Measurements from ENCODE around the gene STXBP5L. TPM values are rescaled to one million over a fixed set of nuclear protein-coding genes. Genes with fewer than 3 reads are reported as not detected.
"Not testable (repeated sequence)": the region's sequence is repeated elsewhere in the genome, so short reads cannot be mapped to it uniquely, and the experiment has no call there.

Gene STXBP5L
- total and polyA plus RNA-seq, 2 of the 4 experiments (the other 2 are of a cell fraction): not detected

DNA sequence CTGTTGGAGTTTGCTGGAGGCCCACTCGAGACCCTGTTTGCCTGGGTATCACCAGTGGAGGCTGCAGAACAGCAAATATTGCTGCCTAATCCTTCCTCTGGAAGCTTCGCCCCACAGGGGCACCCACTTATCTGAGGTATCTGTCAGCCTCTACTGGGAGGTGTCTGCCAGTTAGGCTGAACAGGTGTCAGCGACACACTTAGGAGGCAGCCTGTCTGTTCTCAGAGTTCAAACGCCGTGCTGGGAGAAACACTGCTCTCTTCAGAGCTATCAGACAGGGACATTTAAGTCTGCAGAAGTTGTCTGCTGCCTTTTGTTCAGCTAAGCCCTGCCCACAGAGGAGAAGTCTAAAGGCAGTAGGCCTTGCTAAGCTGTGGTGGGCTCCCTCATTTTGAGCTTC, 448.0 kb downstream of the STXBP5L start:
- H3K36me3 ChIP-seq (ENCODE audit: control insufficient read depth, insufficient read depth, low read length); ATAC-seq (ENCODE audit: low read depth); H3K4ac ChIP-seq (ENCODE audit: low read depth, low read length); DNase-seq; H4K8ac ChIP-seq (ENCODE audit: low read depth in 2 of 2, low read length in 2 of 2); H3K4me2 ChIP-seq (ENCODE audit: low read depth, low read length); H2AK9ac ChIP-seq (replicated peaks; ENCODE audit: low read depth, low read length, poor library complexity); H3K23ac ChIP-seq (ENCODE audit: low read depth, low read length); H3K56ac ChIP-seq (ENCODE audit: extremely low read depth, insufficient read depth, low read length); dilution Hi-C loops (cut with HindIII; ENCODE audit: low sequenced_read_pairs, unreplicated experiment); H3K79me1 ChIP-seq (ENCODE audit: low read depth in 1 of 2, low read length in 2 of 2); H3K9me3 ChIP-seq (ENCODE audit: control insufficient read depth, insufficient read depth, low read length); H2AK5ac ChIP-seq (ENCODE audit: low read depth, low read length); intact Hi-C loops (cut with micrococcal nuclease); H2BK20ac ChIP-seq (ENCODE audit: low read depth, low read length); H4K5ac ChIP-seq (ENCODE audit: low read depth, low read length); H2BK5ac ChIP-seq (ENCODE audit: low read depth, low read length, poor library complexity, severe bottlenecking); CTCF ChIA-PET; H3K27me3 ChIP-seq (ENCODE audit: control insufficient read depth, insufficient read depth, low read length); H3K18ac ChIP-seq (ENCODE audit: low read depth, low read length); H4K91ac ChIP-seq (ENCODE audit: insufficient read depth, low read depth, low read length); BruUV-seq (replicated peaks); POLR2A ChIA-PET (ENCODE audit: unreplicated experiment); H3K27ac ChIP-seq (ENCODE audit: insufficient read depth, low read length); H3K14ac ChIP-seq (replicated peaks; ENCODE audit: low read depth, low read length); H2AFZ ChIP-seq (replicated peaks; ENCODE audit: low read length, poor library complexity); H3K9ac ChIP-seq (ENCODE audit: low read depth, low read length); H3K4me3 ChIP-seq (ENCODE audit: insufficient read depth, low read depth, low read length); H2BK120ac ChIP-seq (ENCODE audit: low read depth, low read length); H3K9me1 ChIP-seq (ENCODE audit: insufficient read depth, low read length); H3K4me1 ChIP-seq (ENCODE audit: control insufficient read depth, insufficient read depth, low read length); H4K20me1 ChIP-seq (ENCODE audit: insufficient read depth, low read length); in situ Hi-C loops (cut with MboI; ENCODE audit: low sequenced_read_pairs); H2BK15ac ChIP-seq (ENCODE audit: low read depth, low read length): not testable (repeated sequence)
- 44% methylated on average over 2 of the region's 5 CpGs; no CpG with 5 or more reads in 1 of the 2 experiments for WGBS, 2 experiments (ENCODE audit: extremely low coverage in 2 of 2, insufficient read length in 1 of 2)
